Activated naive CD4-positive, alpha-beta T cell (primary cell): Measurements from ENCODE around the gene SLC43A3.
"Not testable (repeated sequence)": the region's sequence is repeated elsewhere in the genome, so short reads cannot be mapped to it uniquely, and the experiment has no call there.

Experiments used
- DNase-seq, 4 experiments: peaks; one replicate each; lab custom pipeline; 2025; lab: John Stamatoyannopoulos, UW

SLC43A3 gene

GRCh38 chr11:57379732-57380131, 47.2 kb downstream of the SLC43A3 start:
- DNase-seq = no peak

- DNase-seq = no peak
Observed at GRCh38 chr11:57378186-57378585, 48.7 kb downstream of the SLC43A3 start.

- DNase-seq = no peak
Observed at GRCh38 chr11:57377107-57377506, 49.8 kb downstream of the SLC43A3 start.

- DNase-seq = no peak
Observed at GRCh38 chr11:57376095-57377090, 50.5 kb downstream of the SLC43A3 start.

- no peak for DNase-seq
Observed at GRCh38 chr11:57375490-57375889, 51.4 kb downstream of the SLC43A3 start.

GRCh38 chr11:57374966-57375365, 52.0 kb downstream of the SLC43A3 start:
- no peak for DNase-seq

GRCh38 chr11:57373146-57373545, 53.8 kb downstream of the SLC43A3 start:
- DNase-seq = no peak

GRCh38 chr11:57370941-57371340, 56.0 kb downstream of the SLC43A3 start:
- DNase-seq = no peak

GRCh38 chr11:57370251-57370650, 56.7 kb downstream of the SLC43A3 start:
- DNase-seq = no peak

GRCh38 chr11:57368845-57369232, 58.1 kb downstream of the SLC43A3 start:
- DNase-seq = no peak

- no peak for DNase-seq
Observed at GRCh38 chr11:57368106-57368844, 58.6 kb downstream of the SLC43A3 start.

GRCh38 chr11:57364851-57365660, 61.9 kb downstream of the SLC43A3 start:
- no peak for DNase-seq

GRCh38 chr11:57363131-57364080, 63.5 kb downstream of the SLC43A3 start:
- no peak for DNase-seq

GRCh38 chr11:57361926-57362325, 65.0 kb downstream of the SLC43A3 start:
- no peak for DNase-seq

GRCh38 chr11:57361420-57361819, 65.5 kb downstream of the SLC43A3 start:
- not testable (repeated sequence) for DNase-seq

- DNase-seq = no peak
Observed at GRCh38 chr11:57360991-57361390, 65.9 kb downstream of the SLC43A3 start.

- DNase-seq = no peak
Observed at GRCh38 chr11:57359896-57360690, 66.8 kb downstream of the SLC43A3 start.

GRCh38 chr11:57359396-57359795, 67.5 kb downstream of the SLC43A3 start:
- DNase-seq = no peak

- DNase-seq = no peak
Observed at GRCh38 chr11:57358991-57359390, 67.9 kb downstream of the SLC43A3 start.

- no peak for DNase-seq
Observed at GRCh38 chr11:57358543-57358961, 68.4 kb downstream of the SLC43A3 start.
